ENCODE measurements around the gene PDGFA. TPM values are rescaled to one million over a fixed set of nuclear protein-coding genes. Genes with fewer than 3 reads are reported as not detected.

PDGFA gene
- total RNA-seq, 2 experiments from 2014 or later: 0.23 to 0.53 TPM

GRCh38 chr7:536231-536630 lies 16.6 kb upstream of the PDGFA start:
- no peaks in the 10 kb centered on the region for H3K36me3 Mint-ChIP-seq
- POLR2A ChIA-PET: no interaction called here
- H3K4me1 Mint-ChIP-seq: peaks cover 4% of the 10 kb centered on the region
- no peak for DNase-seq
- ATAC-seq (ENCODE audit: low read depth): no peak
- H3K9me3 Mint-ChIP-seq: no peaks in the 10 kb centered on the region
- H3K27me3 Mint-ChIP-seq: no peaks in the 10 kb centered on the region
- no peak overlapping the region for H3K27ac Mint-ChIP-seq
- H3K4me3 Mint-ChIP-seq: no peak overlapping the region

GRCh38 chr7:534959-535358 lies 15.3 kb upstream of the PDGFA start:
- Mint-ChIP-seq H3K36me3 (no peaks in the 10 kb centered on the region), H3K27ac (no peak overlapping the region)

GRCh38 chr7:534075-534474 lies 14.4 kb upstream of the PDGFA start:
- H3K4me1 Mint-ChIP-seq: peaks cover 2% of the 10 kb centered on the region
- DNase-seq: no peak
- no peak overlapping the region for H3K4me3 Mint-ChIP-seq

More at GRCh38 chr7:534959-535358, 15.3 kb upstream of the PDGFA start:
- ATAC-seq (ENCODE audit: low read depth) (no peak), DNase-seq (no peak)
- POLR2A ChIA-PET: interaction anchor here (0.5 kb wide), 1 partner anchor 80 kb away, joined by 3 read pairs; no protein-coding TSS in a partner anchor
- Mint-ChIP-seq H3K4me1 (peaks cover 2% of the 10 kb centered on the region), H3K9me3 (no peaks in the 10 kb centered on the region), H3K27me3 (no peaks in the 10 kb centered on the region), H3K4me3 (no peak overlapping the region)

GRCh38 chr7:533266-533665 lies 13.6 kb upstream of the PDGFA start:
- Mint-ChIP-seq H3K27ac (no peak overlapping the region), H3K36me3 (no peaks in the 10 kb centered on the region), H3K4me1 (peaks cover 2% of the 10 kb centered on the region), H3K9me3 (no peaks in the 10 kb centered on the region), H3K27me3 (no peaks in the 10 kb centered on the region), H3K4me3 (no peak overlapping the region)
- POLR2A ChIA-PET: no interaction called here
- no peak for DNase-seq
- ATAC-seq (ENCODE audit: low read depth): no peak

More at GRCh38 chr7:534075-534474, 14.4 kb upstream of the PDGFA start:
- H3K27me3 Mint-ChIP-seq: no peaks in the 10 kb centered on the region
- no peaks in the 10 kb centered on the region for H3K36me3 Mint-ChIP-seq
- no peaks in the 10 kb centered on the region for H3K9me3 Mint-ChIP-seq
- no peak for ATAC-seq (ENCODE audit: low read depth)
- H3K27ac Mint-ChIP-seq: no peak overlapping the region
- POLR2A ChIA-PET: no interaction called here

- ATAC-seq (ENCODE audit: low read depth) (no peak), DNase-seq (no peak)
- Mint-ChIP-seq H3K4me3 (no peak overlapping the region), H3K36me3 (no peaks in the 10 kb centered on the region), H3K4me1 (peaks cover 2% of the 10 kb centered on the region), H3K27ac (no peak overlapping the region), H3K27me3 (no peaks in the 10 kb centered on the region), H3K9me3 (no peaks in the 10 kb centered on the region)
- POLR2A ChIA-PET: no interaction called here
Observed at GRCh38 chr7:532379-533143, 12.9 kb upstream of the PDGFA start.

- POLR2A ChIA-PET: no interaction called here
- peaks cover 2% of the 10 kb centered on the region for H3K4me1 Mint-ChIP-seq
- no peaks in the 10 kb centered on the region for H3K36me3 Mint-ChIP-seq
- no peaks in the 10 kb centered on the region for H3K9me3 Mint-ChIP-seq
- H3K4me3 Mint-ChIP-seq: no peak overlapping the region
- H3K27me3 Mint-ChIP-seq: no peaks in the 10 kb centered on the region
- DNase-seq (no peak), ATAC-seq (ENCODE audit: low read depth) (no peak)
- H3K27ac Mint-ChIP-seq: no peak overlapping the region
Observed at GRCh38 chr7:531777-532176, 12.1 kb upstream of the PDGFA start.

GRCh38 chr7:528451-528850 lies 8.8 kb upstream of the PDGFA start:
- Mint-ChIP-seq H3K4me3 (no peak overlapping the region), H3K9me3 (no peaks in the 10 kb centered on the region), H3K36me3 (no peaks in the 10 kb centered on the region), H3K27me3 (peaks cover 12% of the 10 kb centered on the region), H3K4me1 (no peaks in the 10 kb centered on the region), H3K27ac (no peak overlapping the region)
- POLR2A ChIA-PET: no interaction called here
- no peak for DNase-seq
- ATAC-seq (ENCODE audit: low read depth): no peak

GRCh38 chr7:527723-528122 lies 8.1 kb upstream of the PDGFA start:
- Mint-ChIP-seq H3K27ac (no peak overlapping the region), H3K36me3 (no peaks in the 10 kb centered on the region), H3K4me3 (no peak overlapping the region), H3K9me3 (no peaks in the 10 kb centered on the region), H3K27me3 (peaks cover 18% of the 10 kb centered on the region), H3K4me1 (no peaks in the 10 kb centered on the region)
- POLR2A ChIA-PET: no interaction called here
- DNase-seq (no peak), ATAC-seq (ENCODE audit: low read depth) (no peak)

- peaks cover 23% of the 10 kb centered on the region for H3K27me3 Mint-ChIP-seq
- no peak overlapping the region for H3K27ac Mint-ChIP-seq
- H3K4me1 Mint-ChIP-seq: no peaks in the 10 kb centered on the region
- ATAC-seq (ENCODE audit: low read depth): no peak
- no peaks in the 10 kb centered on the region for H3K9me3 Mint-ChIP-seq
- H3K4me3 Mint-ChIP-seq: no peak overlapping the region
- no peaks in the 10 kb centered on the region for H3K36me3 Mint-ChIP-seq
- POLR2A ChIA-PET: no interaction called here
- no peak for DNase-seq
Observed at GRCh38 chr7:526460-527034, 6.9 kb upstream of the PDGFA start.

GRCh38 chr7:525740-526139 lies 6.1 kb upstream of the PDGFA start:
- ATAC-seq (ENCODE audit: low read depth): no peak
- no peak overlapping the region for H3K27ac Mint-ChIP-seq
- POLR2A ChIA-PET: no interaction called here
- no peaks in the 10 kb centered on the region for H3K4me1 Mint-ChIP-seq
- no peaks in the 10 kb centered on the region for H3K9me3 Mint-ChIP-seq
- H3K27me3 Mint-ChIP-seq: peaks cover 31% of the 10 kb centered on the region
- no peaks in the 10 kb centered on the region for H3K36me3 Mint-ChIP-seq
- DNase-seq: no peak
- H3K4me3 Mint-ChIP-seq: no peak overlapping the region

- POLR2A ChIA-PET: no interaction called here
- ATAC-seq (ENCODE audit: low read depth) (no peak), DNase-seq (no peak)
- Mint-ChIP-seq H3K9me3 (no peaks in the 10 kb centered on the region), H3K36me3 (no peaks in the 10 kb centered on the region), H3K27me3 (peaks cover 31% of the 10 kb centered on the region), H3K4me3 (no peak overlapping the region), H3K27ac (no peak overlapping the region), H3K4me1 (no peaks in the 10 kb centered on the region)
Observed at GRCh38 chr7:524800-525199, 5.2 kb upstream of the PDGFA start.

- no peak for ATAC-seq (ENCODE audit: low read depth)
- DNase-seq: no peak
- POLR2A ChIA-PET: no interaction called here
- H3K4me1 Mint-ChIP-seq: no peaks in the 10 kb centered on the region
- H3K9me3 Mint-ChIP-seq: no peaks in the 10 kb centered on the region
- H3K4me3 Mint-ChIP-seq: no peak overlapping the region
- H3K27ac Mint-ChIP-seq: no peak overlapping the region
- no peaks in the 10 kb centered on the region for H3K36me3 Mint-ChIP-seq
- H3K27me3 Mint-ChIP-seq: peaks cover 31% of the 10 kb centered on the region
Observed at GRCh38 chr7:523347-524336, 4.0 kb upstream of the PDGFA start.

- Mint-ChIP-seq H3K4me3 (no peak overlapping the region), H3K9me3 (no peaks in the 10 kb centered on the region), H3K36me3 (no peaks in the 10 kb centered on the region), H3K27me3 (peaks cover 36% of the 10 kb centered on the region), H3K27ac (no peak overlapping the region), H3K4me1 (peaks cover 4% of the 10 kb centered on the region)
- DNase-seq: no peak
- POLR2A ChIA-PET: interaction anchor here (1.0 kb wide), 1 partner anchor 96 kb away, joined by 4 read pairs; no protein-coding TSS in a partner anchor
- ATAC-seq (ENCODE audit: low read depth): no peak
Observed at GRCh38 chr7:522951-523314, 3.3 kb upstream of the PDGFA start.
